Measurements from ENCODE around the gene IDH2. TPM values are rescaled to one million over a fixed set of nuclear protein-coding genes. Genes with fewer than 3 reads are reported as not detected.

The IDH2 gene
- polyA plus RNA-seq, 1 donor from 2014 or later: 84.7 TPM

- H3K27ac ChIP-seq (ENCODE audit: low read length): no peak overlapping the region
- H3K4me2 ChIP-seq (ENCODE audit: low read length): no peak overlapping the region
- H2AFZ ChIP-seq (ENCODE audit: low read depth, low read length): no peak overlapping the region
- no peaks in the 10 kb centered on the region for H3K27me3 ChIP-seq (ENCODE audit: insufficient read depth, low read depth, low read length)
- TF ChIP-seq CTCF (IDR thresholded peaks at IDR 0.05; ENCODE audit: poor library complexity, severe bottlenecking) (no peak), POLR2AphosphoS5 (IDR thresholded peaks at IDR 0.05) (no peak), SMC3 (conservative IDR thresholded peaks at IDR 0.05; ENCODE audit: poor library complexity) (no peak), RAD21 (conservative IDR thresholded peaks at IDR 0.05) (no peak), MXI1 (conservative IDR thresholded peaks at IDR 0.05; ENCODE audit: poor library complexity, severe bottlenecking) (no peak), EZH2 (IDR thresholded peaks at IDR 0.05; ENCODE audit: borderline replicate concordance, insufficient read depth, low read length, poor library complexity, severe bottlenecking) (no peak), EP300 (conservative IDR thresholded peaks at IDR 0.05; ENCODE audit: poor library complexity, severe bottlenecking) (no peak), TAF1 (IDR thresholded peaks at IDR 0.05; ENCODE audit: low read depth) (no peak)
- no peaks in the 10 kb centered on the region for H3K9me3 ChIP-seq (ENCODE audit: low read length)
- H3F3A ChIP-seq (ENCODE audit: insufficient read depth, low read length, poor library complexity, severe bottlenecking): no peaks in the 10 kb centered on the region
- H3K9me2 ChIP-seq (ENCODE audit: insufficient read depth, low read length): no peaks in the 10 kb centered on the region
- no peaks in the 10 kb centered on the region for H4K20me1 ChIP-seq (ENCODE audit: insufficient read depth)
- no peak overlapping the region for H3K9ac ChIP-seq (ENCODE audit: low read length)
- H3K79me2 ChIP-seq (replicated peaks; ENCODE audit: insufficient read depth, low read length): peaks cover 7% of the 10 kb centered on the region
- H3K36me3 ChIP-seq (ENCODE audit: insufficient read depth, low read length): no peaks in the 10 kb centered on the region
- no peak overlapping the region for H3K4me3 ChIP-seq (ENCODE audit: low read length)
Measured at GRCh38 chr15:90039996-90040395, 62.3 kb downstream of the IDH2 start.

GRCh38 chr15:90038632-90039095 is 63.6 kb downstream of the IDH2 start:
- Histone ChIP-seq H3K4me3 (ENCODE audit: low read length) (no peak overlapping the region), H2AFZ (ENCODE audit: low read depth, low read length) (no peak overlapping the region), H3K27ac (ENCODE audit: low read length) (no peak overlapping the region), H3F3A (ENCODE audit: insufficient read depth, low read length, poor library complexity, severe bottlenecking) (no peaks in the 10 kb centered on the region), H4K20me1 (ENCODE audit: insufficient read depth) (no peaks in the 10 kb centered on the region), H3K36me3 (ENCODE audit: insufficient read depth, low read length) (no peaks in the 10 kb centered on the region), H3K9ac (ENCODE audit: low read length) (no peak overlapping the region), H3K27me3 (ENCODE audit: insufficient read depth, low read depth, low read length) (no peaks in the 10 kb centered on the region), H3K79me2 (replicated peaks; ENCODE audit: insufficient read depth, low read length) (peaks cover 8% of the 10 kb centered on the region), H3K9me3 (ENCODE audit: low read length) (no peaks in the 10 kb centered on the region), H3K4me2 (ENCODE audit: low read length) (no peak overlapping the region), H3K9me2 (ENCODE audit: insufficient read depth, low read length) (no peaks in the 10 kb centered on the region)
- TF ChIP-seq TAF1 (IDR thresholded peaks at IDR 0.05; ENCODE audit: low read depth): no peak
- no peak for TF ChIP-seq MXI1 (conservative IDR thresholded peaks at IDR 0.05; ENCODE audit: poor library complexity, severe bottlenecking)
- no peak for TF ChIP-seq CTCF (IDR thresholded peaks at IDR 0.05; ENCODE audit: poor library complexity, severe bottlenecking)
- TF ChIP-seq SMC3 (conservative IDR thresholded peaks at IDR 0.05; ENCODE audit: poor library complexity): no peak
- TF ChIP-seq, protein P1, sequence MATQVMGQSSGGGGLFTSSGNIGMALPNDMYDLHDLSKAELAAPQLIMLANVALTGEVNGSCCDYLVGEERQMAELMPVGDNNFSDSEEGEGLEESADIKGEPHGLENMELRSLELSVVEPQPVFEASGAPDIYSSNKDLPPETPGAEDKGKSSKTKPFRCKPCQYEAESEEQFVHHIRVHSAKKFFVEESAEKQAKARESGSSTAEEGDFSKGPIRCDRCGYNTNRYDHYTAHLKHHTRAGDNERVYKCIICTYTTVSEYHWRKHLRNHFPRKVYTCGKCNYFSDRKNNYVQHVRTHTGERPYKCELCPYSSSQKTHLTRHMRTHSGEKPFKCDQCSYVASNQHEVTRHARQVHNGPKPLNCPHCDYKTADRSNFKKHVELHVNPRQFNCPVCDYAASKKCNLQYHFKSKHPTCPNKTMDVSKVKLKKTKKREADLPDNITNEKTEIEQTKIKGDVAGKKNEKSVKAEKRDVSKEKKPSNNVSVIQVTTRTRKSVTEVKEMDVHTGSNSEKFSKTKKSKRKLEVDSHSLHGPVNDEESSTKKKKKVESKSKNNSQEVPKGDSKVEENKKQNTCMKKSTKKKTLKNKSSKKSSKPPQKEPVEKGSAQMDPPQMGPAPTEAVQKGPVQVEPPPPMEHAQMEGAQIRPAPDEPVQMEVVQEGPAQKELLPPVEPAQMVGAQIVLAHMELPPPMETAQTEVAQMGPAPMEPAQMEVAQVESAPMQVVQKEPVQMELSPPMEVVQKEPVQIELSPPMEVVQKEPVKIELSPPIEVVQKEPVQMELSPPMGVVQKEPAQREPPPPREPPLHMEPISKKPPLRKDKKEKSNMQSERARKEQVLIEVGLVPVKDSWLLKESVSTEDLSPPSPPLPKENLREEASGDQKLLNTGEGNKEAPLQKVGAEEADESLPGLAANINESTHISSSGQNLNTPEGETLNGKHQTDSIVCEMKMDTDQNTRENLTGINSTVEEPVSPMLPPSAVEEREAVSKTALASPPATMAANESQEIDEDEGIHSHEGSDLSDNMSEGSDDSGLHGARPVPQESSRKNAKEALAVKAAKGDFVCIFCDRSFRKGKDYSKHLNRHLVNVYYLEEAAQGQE (IDR thresholded peaks at IDR 0.05; ENCODE audit: borderline replicate concordance): no peak
- TF ChIP-seq RAD21 (conservative IDR thresholded peaks at IDR 0.05): no peak
- TF ChIP-seq POLR2AphosphoS5 (IDR thresholded peaks at IDR 0.05): no peak
- TF ChIP-seq EP300 (conservative IDR thresholded peaks at IDR 0.05; ENCODE audit: poor library complexity, severe bottlenecking): no peak

All from neural cell (in vitro differentiated cells).